ENCODE data around the gene TM6SF1. TPM values are rescaled to one million over a fixed set of nuclear protein-coding genes. Genes with fewer than 3 reads are reported as not detected.

The TM6SF1 gene
- total RNA-seq, 2 donors from 2014 or later, result 1.2 to 1.9 TPM

DNA sequence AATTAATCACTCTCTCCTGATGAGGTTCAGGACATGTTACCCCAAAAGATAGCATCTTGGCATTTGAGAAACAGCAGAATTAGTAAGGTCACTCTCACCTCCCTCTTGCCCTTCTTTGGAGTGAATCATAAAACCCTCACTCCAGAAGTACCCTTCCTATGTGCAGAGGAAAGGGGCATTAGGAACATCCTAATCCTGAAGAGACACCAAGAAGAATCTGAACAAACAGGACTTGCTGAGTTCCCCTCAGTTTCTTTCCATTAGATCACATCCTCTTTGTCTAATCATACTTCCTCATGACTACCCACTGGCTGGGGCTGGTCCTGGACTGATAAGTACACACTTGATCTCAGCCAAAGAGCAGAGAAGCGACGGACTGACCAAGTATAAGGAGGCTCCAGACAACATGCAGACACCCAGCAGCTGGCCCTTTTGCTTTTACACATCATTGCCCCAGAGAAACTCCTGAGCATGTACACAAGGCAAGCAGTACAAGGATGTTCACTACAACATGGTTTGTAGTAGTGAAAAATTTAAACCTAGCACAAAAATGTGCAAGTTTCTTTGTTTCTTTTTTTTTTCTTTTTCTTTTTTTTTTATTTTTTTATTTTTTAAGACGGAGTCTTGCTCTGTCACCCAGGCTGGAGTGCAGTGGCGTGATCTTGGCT lies 15.0 kb upstream of the TM6SF1 start:
- H3K27ac Mint-ChIP-seq, result no peak overlapping the region
- no peaks in the 10 kb centered on the region for H3K36me3 ChIP-seq (ENCODE audit: control insufficient read depth, insufficient read depth, low read length)
- peaks cover 4% of the 10 kb centered on the region for H3K27me3 ChIP-seq (ENCODE audit: control insufficient read depth, insufficient read depth, low read length, poor library complexity, severe bottlenecking)
- TF ChIP-seq, protein P1, sequence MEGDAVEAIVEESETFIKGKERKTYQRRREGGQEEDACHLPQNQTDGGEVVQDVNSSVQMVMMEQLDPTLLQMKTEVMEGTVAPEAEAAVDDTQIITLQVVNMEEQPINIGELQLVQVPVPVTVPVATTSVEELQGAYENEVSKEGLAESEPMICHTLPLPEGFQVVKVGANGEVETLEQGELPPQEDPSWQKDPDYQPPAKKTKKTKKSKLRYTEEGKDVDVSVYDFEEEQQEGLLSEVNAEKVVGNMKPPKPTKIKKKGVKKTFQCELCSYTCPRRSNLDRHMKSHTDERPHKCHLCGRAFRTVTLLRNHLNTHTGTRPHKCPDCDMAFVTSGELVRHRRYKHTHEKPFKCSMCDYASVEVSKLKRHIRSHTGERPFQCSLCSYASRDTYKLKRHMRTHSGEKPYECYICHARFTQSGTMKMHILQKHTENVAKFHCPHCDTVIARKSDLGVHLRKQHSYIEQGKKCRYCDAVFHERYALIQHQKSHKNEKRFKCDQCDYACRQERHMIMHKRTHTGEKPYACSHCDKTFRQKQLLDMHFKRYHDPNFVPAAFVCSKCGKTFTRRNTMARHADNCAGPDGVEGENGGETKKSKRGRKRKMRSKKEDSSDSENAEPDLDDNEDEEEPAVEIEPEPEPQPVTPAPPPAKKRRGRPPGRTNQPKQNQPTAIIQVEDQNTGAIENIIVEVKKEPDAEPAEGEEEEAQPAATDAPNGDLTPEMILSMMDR (conservative IDR thresholded peaks at IDR 0.05), result no peak
- H3K9me3 Mint-ChIP-seq, result no peaks in the 10 kb centered on the region
- H3K4me1 ChIP-seq (ENCODE audit: control insufficient read depth, insufficient read depth, low read length), result peaks cover 9% of the 10 kb centered on the region
- no peak overlapping the region for H3K27ac ChIP-seq (ENCODE audit: low read depth, low read length)
- H3K4me3 ChIP-seq (ENCODE audit: low read length), result no peak overlapping the region
- no peak overlapping the region for H3K9ac ChIP-seq (ENCODE audit: extremely low read depth, low read length, poor library complexity, severe bottlenecking)
- peaks cover 13% of the 10 kb centered on the region for H3K27me3 Mint-ChIP-seq (ENCODE audit: insufficient read depth)
- H3K36me3 Mint-ChIP-seq (ENCODE audit: low read depth), result no peaks in the 10 kb centered on the region
- peaks cover 12% of the 10 kb centered on the region for H3K4me1 Mint-ChIP-seq
- DNase-seq, result no peak
- WGBS, 2 experiments (ENCODE audit: insufficient coverage in 1 of 2, insufficient read length in 1 of 2), result 100% methylated on average over 2 to 4 of the region's 4 CpGs
- no peak overlapping the region for H3K4me3 Mint-ChIP-seq
- no peaks in the 10 kb centered on the region for H3K9me3 ChIP-seq (ENCODE audit: control insufficient read depth, low read length)

DNA sequence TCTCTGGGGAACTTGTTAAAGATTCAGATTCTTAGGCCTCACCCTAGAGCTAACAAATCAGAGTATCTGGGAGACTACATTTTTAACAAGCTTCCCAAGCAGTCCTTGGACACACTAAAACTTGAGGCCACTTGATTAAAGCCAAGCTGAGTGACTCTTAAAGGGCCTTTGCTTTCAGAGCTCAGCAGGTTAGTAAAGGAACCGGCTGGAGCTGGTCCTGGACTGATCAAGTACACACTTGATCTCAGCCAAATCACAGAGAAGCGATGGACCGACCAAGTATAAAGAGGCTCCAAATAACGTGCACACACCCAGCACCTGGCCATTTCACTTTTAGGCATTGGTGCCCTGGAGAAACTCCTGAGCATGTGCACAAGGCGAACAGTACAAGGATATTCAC lies 12.9 kb upstream of the TM6SF1 start:
- H3K27me3 Mint-ChIP-seq (ENCODE audit: insufficient read depth), result peaks cover 32% of the 10 kb centered on the region
- no peak for DNase-seq
- no peak overlapping the region for H3K4me3 Mint-ChIP-seq
- TF ChIP-seq, protein P1 (conservative IDR thresholded peaks at IDR 0.05), result no peak
- no peaks in the 10 kb centered on the region for H3K9me3 Mint-ChIP-seq
- Histone ChIP-seq H3K36me3 (ENCODE audit: control insufficient read depth, insufficient read depth, low read length) (no peaks in the 10 kb centered on the region), H3K9ac (ENCODE audit: extremely low read depth, low read length, poor library complexity, severe bottlenecking) (no peak overlapping the region), H3K27me3 (ENCODE audit: control insufficient read depth, insufficient read depth, low read length, poor library complexity, severe bottlenecking) (peaks cover 4% of the 10 kb centered on the region), H3K9me3 (ENCODE audit: control insufficient read depth, low read length) (no peaks in the 10 kb centered on the region), H3K4me1 (ENCODE audit: control insufficient read depth, insufficient read depth, low read length) (peaks cover 9% of the 10 kb centered on the region), H3K4me3 (ENCODE audit: low read length) (no peak overlapping the region), H3K27ac (ENCODE audit: low read depth, low read length) (no peak overlapping the region)
- H3K36me3 Mint-ChIP-seq (ENCODE audit: low read depth), result no peaks in the 10 kb centered on the region
- peaks cover 12% of the 10 kb centered on the region for H3K4me1 Mint-ChIP-seq
- 87 to 88% methylated on average over 5 of the region's 5 CpGs for WGBS, 2 experiments (ENCODE audit: insufficient coverage in 1 of 2, insufficient read length in 1 of 2)
- no peak overlapping the region for H3K27ac Mint-ChIP-seq

DNA sequence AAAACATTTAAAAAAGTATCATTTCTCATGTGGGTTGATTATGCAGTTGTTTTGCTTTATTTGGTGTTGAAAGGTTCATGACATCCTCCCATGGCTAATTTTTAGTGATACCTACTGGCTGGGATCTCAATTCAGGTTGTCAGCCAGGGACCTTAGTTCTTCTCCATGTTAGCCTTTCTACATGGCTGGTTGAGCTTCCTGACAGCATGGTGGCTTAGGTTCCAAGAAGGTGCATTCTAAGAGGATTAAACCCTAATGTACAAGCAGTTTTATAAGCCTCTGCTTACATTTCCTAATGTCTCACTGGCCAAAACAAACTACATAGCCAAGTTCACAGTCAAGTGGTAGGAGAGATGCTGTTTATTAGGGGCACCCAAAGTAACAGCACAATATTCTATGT lies 9.4 kb upstream of the TM6SF1 start:
- Mint-ChIP-seq H3K4me1 (peaks cover 5% of the 10 kb centered on the region), H3K36me3 (ENCODE audit: low read depth) (no peaks in the 10 kb centered on the region), H3K27ac (no peak overlapping the region), H3K9me3 (no peaks in the 10 kb centered on the region), H3K27me3 (ENCODE audit: insufficient read depth) (peaks cover 45% of the 10 kb centered on the region), H3K4me3 (no peak overlapping the region)
- peaks cover 4% of the 10 kb centered on the region for H3K27me3 ChIP-seq (ENCODE audit: control insufficient read depth, insufficient read depth, low read length, poor library complexity, severe bottlenecking)
- H3K36me3 ChIP-seq (ENCODE audit: control insufficient read depth, insufficient read depth, low read length), result no peaks in the 10 kb centered on the region
- H3K9ac ChIP-seq (ENCODE audit: extremely low read depth, low read length, poor library complexity, severe bottlenecking), result no peak overlapping the region
- no peak overlapping the region for H3K27ac ChIP-seq (ENCODE audit: low read depth, low read length)
- no peak overlapping the region for H3K4me3 ChIP-seq (ENCODE audit: low read length)
- H3K4me1 ChIP-seq (ENCODE audit: control insufficient read depth, insufficient read depth, low read length), result peaks cover 3% of the 10 kb centered on the region
- no peaks in the 10 kb centered on the region for H3K9me3 ChIP-seq (ENCODE audit: control insufficient read depth, low read length)
- TF ChIP-seq, protein P1 (conservative IDR thresholded peaks at IDR 0.05), result no peak
- DNase-seq, result no peak
